IMR-90 (cell line): ENCODE measurements around the gene TBL3. TPM values are rescaled to one million over a fixed set of nuclear protein-coding genes. Genes with fewer than 3 reads are reported as not detected.

Experiments used
- ATAC-seq: fragments of 200-7000 bp; cut with Tn5 transposase; 2 replicates; pipeline ENCODE4 v1.9.1; 2020; ENCODE audit warnings: low read depth, mild to moderate bottlenecking, moderate library complexity
- BruUV-seq: library from RNA; stranded (reverse); fragments of 400-500 nt; replicated peaks from 2 replicates; lab custom pipeline; 2021; lab: Mats Ljungman, UMichigan
- CTCF ChIA-PET: fragments of 300-600 bp; formaldehyde crosslinking; extraction: SDS; loops from one replicate; lab custom pipeline; 2021; ENCODE audit warnings: antibody characterized with exemption; lab: Yijun Ruan, JAX
- POLR2A ChIA-PET: fragments of 300-600 bp; sonication (Branson Sonifier 250); formaldehyde crosslinking; loops from one replicate; lab custom pipeline; 2022; ENCODE audit warnings: antibody characterized with exemption; ENCODE audit not compliant: unreplicated experiment; lab: Charles Lee
- DNase-seq: peaks from one replicate; pipeline ENCODE4 v3.0.0; 2013
- H2AFZ ChIP-seq: replicated peaks from 2 replicates; pipeline ENCODE3; 2013; ENCODE audit warnings: low read length, mild to moderate bottlenecking; ENCODE audit not compliant: poor library complexity
- H2AK5ac ChIP-seq: 2 replicates; pipeline ENCODE4 v1.6.1; 2013; ENCODE audit warnings: low read depth, low read length, inconsistent platforms
- H2AK9ac ChIP-seq: replicated peaks from 2 replicates; pipeline ENCODE3; 2013; ENCODE audit warnings: mild to moderate bottlenecking, low read depth, low read length, moderate library complexity; ENCODE audit not compliant: poor library complexity
- H2BK120ac ChIP-seq: 2 replicates; pipeline ENCODE4 v1.6.1; 2013; ENCODE audit warnings: low read depth, low read length, inconsistent platforms
- H2BK15ac ChIP-seq: 3 replicates; pipeline ENCODE4 v1.6.1; 2013; ENCODE audit warnings: low read depth, low read length, inconsistent platforms
- H2BK20ac ChIP-seq: 2 replicates; pipeline ENCODE4 v1.6.1; 2013; ENCODE audit warnings: low read depth, mild to moderate bottlenecking, inconsistent platforms, low read length, moderate library complexity
- H2BK5ac ChIP-seq: 2 replicates; pipeline ENCODE4 v1.6.1; 2013; ENCODE audit warnings: mild to moderate bottlenecking, low read depth, low read length, inconsistent platforms; ENCODE audit not compliant: poor library complexity, severe bottlenecking
- H3K14ac ChIP-seq: replicated peaks from 2 replicates; pipeline ENCODE4 v1.6.1; 2013; ENCODE audit warnings: low read depth, low read length, inconsistent platforms
- H3K18ac ChIP-seq: 2 replicates; pipeline ENCODE4 v1.6.1; 2013; ENCODE audit warnings: low read depth, low read length, control low read depth
- H3K23ac ChIP-seq: 2 replicates; pipeline ENCODE4 v1.6.1; 2013; ENCODE audit warnings: low read depth, low read length, inconsistent platforms
- H3K27ac ChIP-seq: 2 replicates; pipeline ENCODE4 v1.5.1; 2013; ENCODE audit warnings: mild to moderate bottlenecking, control low read depth, low read length; ENCODE audit not compliant: insufficient read depth
- H3K27me3 ChIP-seq: 2 replicates; pipeline ENCODE4 v1.6.1; 2013; ENCODE audit warnings: low read length; ENCODE audit not compliant: control insufficient read depth, insufficient read depth
- H3K36me3 ChIP-seq: 2 replicates; pipeline ENCODE4 v1.6.1; 2013; ENCODE audit warnings: low read length, mixed read lengths; ENCODE audit not compliant: control insufficient read depth, insufficient read depth
- H3K4ac ChIP-seq: 2 replicates; pipeline ENCODE4 v1.6.1; 2013; ENCODE audit warnings: low read depth, low read length, inconsistent platforms
- H3K4me1 ChIP-seq: 2 replicates; pipeline ENCODE4 v1.6.1; 2013; ENCODE audit warnings: low read length, mixed read lengths; ENCODE audit not compliant: control insufficient read depth, insufficient read depth
- H3K4me2 ChIP-seq: 2 replicates; pipeline ENCODE4 v1.6.1; 2013; ENCODE audit warnings: low read depth, mild to moderate bottlenecking, control low read depth, low read length, moderate library complexity
- H3K4me3 ChIP-seq: 2 replicates; pipeline ENCODE4 v1.5.1; 2013; ENCODE audit warnings: low read depth, mild to moderate bottlenecking, control low read depth, low read length, moderate library complexity; ENCODE audit not compliant: insufficient read depth
- H3K56ac ChIP-seq: 2 replicates; pipeline ENCODE4 v1.6.1; 2013; ENCODE audit warnings: low read length, inconsistent platforms; ENCODE audit not compliant: insufficient read depth; ENCODE audit errors: extremely low read depth
- H3K79me1 ChIP-seq, 2 experiments: 2 replicates each; pipeline ENCODE4 v1.6.1; 2013; ENCODE audit warnings: low read length in 2 of 2, inconsistent platforms in 1 of 2, low read depth in 1 of 2
- H3K9ac ChIP-seq: 2 replicates; pipeline ENCODE4 v1.6.1; 2013; ENCODE audit warnings: low read depth, low read length, control low read depth
- H3K9me1 ChIP-seq: 2 replicates; pipeline ENCODE4 v1.6.1; 2013; ENCODE audit warnings: low read length, inconsistent platforms; ENCODE audit not compliant: insufficient read depth
- H3K9me3 ChIP-seq: 2 replicates; pipeline ENCODE4 v1.6.1; 2013; ENCODE audit warnings: low read length; ENCODE audit not compliant: control insufficient read depth, insufficient read depth
- H4K20me1 ChIP-seq: 2 replicates; pipeline ENCODE4 v1.6.1; 2013; ENCODE audit warnings: low read length, inconsistent platforms; ENCODE audit not compliant: insufficient read depth
- H4K5ac ChIP-seq: 2 replicates; pipeline ENCODE4 v1.6.1; 2013; ENCODE audit warnings: mild to moderate bottlenecking, low read depth, low read length, control low read depth
- H4K8ac ChIP-seq, 2 experiments: 2 replicates each; pipeline ENCODE4 v1.6.1; 2013; ENCODE audit warnings: low read depth in 2 of 2, low read length in 2 of 2, control low read depth in 1 of 2, inconsistent platforms in 1 of 2
- H4K91ac ChIP-seq: 2 replicates; pipeline ENCODE4 v1.6.1; 2013; ENCODE audit warnings: low read depth, low read length, inconsistent platforms; ENCODE audit not compliant: insufficient read depth
- BHLHE40 ChIP-seq: fragments of 150-350 bp; IDR thresholded peaks from 2 replicates; pipeline ENCODE4 v1.6.1; 2016; ENCODE audit warnings: mild to moderate bottlenecking, low read depth, low read length
- CEBPB ChIP-seq: IDR thresholded peaks from 2 replicates; pipeline ENCODE4 v1.6.1; 2012; ENCODE audit warnings: low read depth, low read length, improper control_type of control experiment
- CHD1 ChIP-seq: IDR thresholded peaks from 2 replicates; pipeline ENCODE4 v1.6.1; 2012; ENCODE audit warnings: low read depth, low read length, improper control_type of control experiment
- CTCF ChIP-seq: conservative IDR thresholded peaks from 2 replicates; pipeline ENCODE4 v1.5.1; 2012; ENCODE audit warnings: mild to moderate bottlenecking, low read depth, low read length, improper control_type of control experiment
- ELK1 ChIP-seq: fragments of 150-350 bp; IDR thresholded peaks from 2 replicates; pipeline ENCODE4 v1.6.1; 2016; ENCODE audit warnings: low read depth, mild to moderate bottlenecking, low read length, moderate library complexity, borderline replicate concordance
- FOS ChIP-seq: fragments of 150-350 bp; IDR thresholded peaks from 2 replicates; pipeline ENCODE4 v1.6.1; 2016; ENCODE audit warnings: low read depth, low read length
- MAFK ChIP-seq: IDR thresholded peaks from 2 replicates; pipeline ENCODE4 v1.6.1; 2012; ENCODE audit warnings: low read depth, low read length, improper control_type of control experiment
- MAZ ChIP-seq: IDR thresholded peaks from 2 replicates; pipeline ENCODE4 v1.6.1; 2012; ENCODE audit warnings: low read depth, mild to moderate bottlenecking, low read length, improper control_type of control experiment, moderate library complexity, borderline replicate concordance
- MXI1 ChIP-seq: IDR thresholded peaks from 2 replicates; pipeline ENCODE4 v1.6.1; 2012; ENCODE audit warnings: low read depth, mild to moderate bottlenecking, low read length, moderate library complexity, borderline replicate concordance
- NFE2L2 ChIP-seq: fragments of 150-350 bp; IDR thresholded peaks from 2 replicates; pipeline ENCODE4 v1.6.1; 2016; ENCODE audit warnings: low read depth, mild to moderate bottlenecking, low read length
- POLR2A ChIP-seq: IDR thresholded peaks from 2 replicates; pipeline ENCODE4 v1.6.1; 2012; ENCODE audit warnings: mild to moderate bottlenecking, low read depth, low read length
- RAD21 ChIP-seq: IDR thresholded peaks from 2 replicates; pipeline ENCODE4 v1.6.1; 2012; ENCODE audit warnings: low read length, improper control_type of control experiment
- RCOR1 ChIP-seq: IDR thresholded peaks from 2 replicates; pipeline ENCODE4 v1.6.1; 2012; ENCODE audit warnings: mild to moderate bottlenecking, low read length, improper control_type of control experiment; ENCODE audit not compliant: insufficient replicate concordance
- RFX5 ChIP-seq: IDR thresholded peaks from 2 replicates; pipeline ENCODE4 v1.8.0; 2012; ENCODE audit warnings: low read depth, mild to moderate bottlenecking, low read length, moderate library complexity
- SMC3 ChIP-seq: fragments of 150-350 bp; IDR thresholded peaks from 2 replicates; pipeline ENCODE4 v1.6.1; 2016; ENCODE audit warnings: low read depth, mild to moderate bottlenecking, antibody characterized with exemption, low read length, moderate library complexity
- USF2 ChIP-seq: fragments of 150-350 bp; IDR thresholded peaks from 2 replicates; pipeline ENCODE4 v1.6.1; 2017; ENCODE audit warnings: mild to moderate bottlenecking, antibody characterized with exemption, low read length, low read depth
- WGBS, 2 experiments: methylation state at CpG; one replicate each; pipeline versions ENCODE4 v1.1.5 to v1.1.7; 2013; ENCODE audit warnings: missing lambda C conversion rate in 2 of 2; ENCODE audit not compliant: insufficient read length in 1 of 2; ENCODE audit errors: extremely low coverage in 2 of 2; 5-methylcytosine and 5-hydroxymethylcytosine counted together
- dilution Hi-C: fragments of 300-500 bp; cut with HindIII; formaldehyde crosslinking; loops from one replicate; pipeline ENCODE4 v1.14.3; 2018; ENCODE audit warnings: low sequenced_read_pairs; ENCODE audit not compliant: unreplicated experiment
- in situ Hi-C: fragments of 300-500 bp; cut with MboI; formaldehyde crosslinking; loops from 3 replicates; pipeline ENCODE4 v1.14.3; 2019; ENCODE audit warnings: low sequenced_read_pairs, inconsistent platforms, mixed read lengths
- intact Hi-C: fragments of 100-400 bp; cut with micrococcal nuclease; formaldehyde crosslinking; loops from 2 replicates; pipeline ENCODE4 v1.10.0; 2022
- polyA plus RNA-seq, 3 experiments: library from polyadenylated mRNA; depleted of rRNA; stranded (reverse); fragments of >200 nt; gene quantifications; 2 replicates each; pipeline ENCODE4 v1.2.3, GENCODE V29; 2012; ENCODE audit warnings: low replicate concordance in 1 of 3
- total RNA-seq: library from RNA; depleted of rRNA; stranded (reverse); fragments of >200 nt; gene quantifications from 2 replicates; pipeline ENCODE4 v1.2.3, GENCODE V29; 2012

The TBL3 gene
- total and polyA plus RNA-seq, 2 of the 4 experiments (the other 2 are of a cell fraction), result 38.5 to 60.8 TPM

GRCh38 chr16:1982991-1983543 lies 11.2 kb downstream of the TBL3 start:
- Histone ChIP-seq H3K9me1 (peaks cover 9% of the 10 kb centered on the region), H3K4ac (no peak overlapping the region), H3K9me3 (no peaks in the 10 kb centered on the region), H2BK120ac (no peak overlapping the region), H4K8ac (no peak overlapping the region), H3K23ac (peak overlapping the region; percentile 79), H2AFZ (peak overlapping the region; percentile 94), H2BK5ac (no peak overlapping the region), H2AK9ac (no peak overlapping the region), H3K36me3 (peaks cover 25% of the 10 kb centered on the region), H3K4me3 (peak overlapping the region; percentile 76), H2BK15ac (no peak overlapping the region), H3K56ac (no peak overlapping the region), H3K4me1 (peaks cover 8% of the 10 kb centered on the region), H2AK5ac (peak overlapping the region; percentile 34), H3K14ac (no peak overlapping the region), H2BK20ac (no peak overlapping the region), H3K4me2 (peak overlapping the region; percentile 92), H3K27ac (no peak overlapping the region), H3K18ac (no peak overlapping the region), H3K9ac (no peak overlapping the region), H3K79me1 (peaks cover 21 to 29% of the 10 kb centered on the region in 2 experiments), H3K27me3 (peaks cover 31% of the 10 kb centered on the region; the same call in 1 of the 2 replicates), H4K91ac (no peak overlapping the region; the same call in 1 of the 2 replicates), H4K20me1 (no peaks in the 10 kb centered on the region; the same call in none of the 2 replicates), H4K5ac (no peak overlapping the region)
- POLR2A ChIA-PET, result no interaction called here
- dilution Hi-C loops (no loop called here), intact Hi-C loops (no loop called here), in situ Hi-C loops (no loop called here)
- DNase-seq, result no peak
- BruUV-seq, result no TSS peak
- TF ChIP-seq MXI1 (no peak), CHD1 (no peak), RAD21 (no peak), ELK1 (no peak), RCOR1 (no peak), FOS (no peak), BHLHE40 (no peak), SMC3 (no peak), RFX5 (no peak), POLR2A (no peak), MAFK (no peak), MAZ (no peak), CTCF (no peak), CEBPB (no peak), USF2 (no peak), NFE2L2 (no peak)
- no peak for ATAC-seq
- WGBS, 2 experiments, result 25% methylated on average over 9 of the region's 19 CpGs; no CpG with 5 or more reads in 1 of the 2 experiments
- CTCF ChIA-PET, result interaction anchor here (0.7 kb wide), 1 partner anchor 173 kb away, joined by 5 read pairs; no protein-coding TSS in a partner anchor
